ENCODE results near the gene RBM33.

GRCh38 chr7:155602156-155602555 lies 42.3 kb upstream of the RBM33 start:
- TF ChIP-seq POLR2A (IDR thresholded peaks at IDR 0.05; ENCODE audit: low read length) (no peak), GATA1 (IDR thresholded peaks at IDR 0.05; ENCODE audit: low read depth, low read length) (no peak)
